Measurements from ENCODE around the gene TPK1.
A peak's percentile ranks its signal among the peaks of the same experiment; 100 is the strongest.

The TPK1 gene

GRCh38 chr7:144720710-144721109 lies 115.1 kb downstream of the TPK1 start:
- no peak for TF ChIP-seq CTCF (IDR thresholded peaks at IDR 0.05; ENCODE audit: low read depth, low read length)
- no peak overlapping the region for H3K4me3 ChIP-seq (replicated peaks in 1 of 2; ENCODE audit: low read depth in 2 of 2, low read length in 2 of 2)
- no peak for DNase-seq (ENCODE audit: low read depth in 2 of 2)

GRCh38 chr7:144720149-144720548 lies 115.7 kb downstream of the TPK1 start:
- peak; percentile 5 to 36 for DNase-seq (ENCODE audit: low read depth in 2 of 2)
- H3K4me3 ChIP-seq (replicated peaks in 1 of 2; ENCODE audit: low read depth in 2 of 2, low read length in 2 of 2), result no peak overlapping the region
- TF ChIP-seq CTCF (IDR thresholded peaks at IDR 0.05; ENCODE audit: low read depth, low read length), result no peak

- TF ChIP-seq CTCF (IDR thresholded peaks at IDR 0.05; ENCODE audit: low read depth, low read length), result no peak
- H3K4me3 ChIP-seq (replicated peaks in 1 of 2; ENCODE audit: low read depth in 2 of 2, low read length in 2 of 2), result no peak overlapping the region
- DNase-seq (ENCODE audit: low read depth in 2 of 2), result no peak
Observed at GRCh38 chr7:144717720-144718119, 118.1 kb downstream of the TPK1 start.

GRCh38 chr7:144713850-144714249 lies 122.0 kb downstream of the TPK1 start:
- no peak overlapping the region for H3K4me3 ChIP-seq (replicated peaks in 1 of 2; ENCODE audit: low read depth in 2 of 2, low read length in 2 of 2)
- no peak for TF ChIP-seq CTCF (IDR thresholded peaks at IDR 0.05; ENCODE audit: low read depth, low read length)
- no peak for DNase-seq (ENCODE audit: low read depth in 2 of 2)

- DNase-seq (ENCODE audit: low read depth in 2 of 2), result no peak
- no peak for TF ChIP-seq CTCF (IDR thresholded peaks at IDR 0.05; ENCODE audit: low read depth, low read length)
- no peak overlapping the region for H3K4me3 ChIP-seq (replicated peaks in 1 of 2; ENCODE audit: low read depth in 2 of 2, low read length in 2 of 2)
Observed at GRCh38 chr7:144710791-144711190, 125.1 kb downstream of the TPK1 start.

- DNase-seq (ENCODE audit: low read depth in 2 of 2), result no peak
- TF ChIP-seq CTCF (IDR thresholded peaks at IDR 0.05; ENCODE audit: low read depth, low read length), result no peak
Observed at GRCh38 chr7:144709066-144709465, 126.8 kb downstream of the TPK1 start.

GRCh38 chr7:144691240-144691639 lies 144.6 kb downstream of the TPK1 start:
- no peak for TF ChIP-seq CTCF (IDR thresholded peaks at IDR 0.05; ENCODE audit: low read depth, low read length)
- no peak overlapping the region for H3K4me3 ChIP-seq (replicated peaks in 1 of 2; ENCODE audit: low read depth in 2 of 2, low read length in 2 of 2)
- DNase-seq (ENCODE audit: low read depth in 2 of 2), result no peak

More at GRCh38 chr7:144709066-144709465, 126.8 kb downstream of the TPK1 start:
- no peak overlapping the region for H3K4me3 ChIP-seq (replicated peaks in 1 of 2; ENCODE audit: low read depth in 2 of 2, low read length in 2 of 2)

Measured in cardiac fibroblast (primary cell).